ENCODE data around the gene CPXM2. TPM values are rescaled to one million over a fixed set of nuclear protein-coding genes. Genes with fewer than 3 reads are reported as not detected.

Gene CPXM2
- total RNA-seq, 3 donors from 2014 or later (not counting 1 experiment from before 2014, with no cell fraction given), result not detected

GRCh38 chr10:123855008-123855684 lies 36.5 kb downstream of the CPXM2 start:
- Mint-ChIP-seq H3K9me3 (no peaks in the 10 kb centered on the region), H3K27me3 (ENCODE audit: low read depth in 2 of 2) (peaks cover 19 to 41% of the 10 kb centered on the region in 2 donors), H3K4me1 (no peaks in the 10 kb centered on the region), H3K27ac (no peak overlapping the region), H3K4me3 (no peak overlapping the region), H3K36me3 (no peaks in the 10 kb centered on the region)
- ATAC-seq (no peak), DNase-seq (no peak)
- H3K27me3 ChIP-seq (ENCODE audit: control insufficient read depth, insufficient read depth, low read length), result no peaks in the 10 kb centered on the region
- 79% methylated on average over 7 of the region's 7 CpGs for WGBS (ENCODE audit: insufficient coverage)
- no peaks in the 10 kb centered on the region for H3K4me1 ChIP-seq (ENCODE audit: control insufficient read depth, insufficient read depth, low read length)
- TF ChIP-seq, protein P1, sequence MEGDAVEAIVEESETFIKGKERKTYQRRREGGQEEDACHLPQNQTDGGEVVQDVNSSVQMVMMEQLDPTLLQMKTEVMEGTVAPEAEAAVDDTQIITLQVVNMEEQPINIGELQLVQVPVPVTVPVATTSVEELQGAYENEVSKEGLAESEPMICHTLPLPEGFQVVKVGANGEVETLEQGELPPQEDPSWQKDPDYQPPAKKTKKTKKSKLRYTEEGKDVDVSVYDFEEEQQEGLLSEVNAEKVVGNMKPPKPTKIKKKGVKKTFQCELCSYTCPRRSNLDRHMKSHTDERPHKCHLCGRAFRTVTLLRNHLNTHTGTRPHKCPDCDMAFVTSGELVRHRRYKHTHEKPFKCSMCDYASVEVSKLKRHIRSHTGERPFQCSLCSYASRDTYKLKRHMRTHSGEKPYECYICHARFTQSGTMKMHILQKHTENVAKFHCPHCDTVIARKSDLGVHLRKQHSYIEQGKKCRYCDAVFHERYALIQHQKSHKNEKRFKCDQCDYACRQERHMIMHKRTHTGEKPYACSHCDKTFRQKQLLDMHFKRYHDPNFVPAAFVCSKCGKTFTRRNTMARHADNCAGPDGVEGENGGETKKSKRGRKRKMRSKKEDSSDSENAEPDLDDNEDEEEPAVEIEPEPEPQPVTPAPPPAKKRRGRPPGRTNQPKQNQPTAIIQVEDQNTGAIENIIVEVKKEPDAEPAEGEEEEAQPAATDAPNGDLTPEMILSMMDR (IDR thresholded peaks at IDR 0.05), result no peak
- H3K27ac ChIP-seq (ENCODE audit: low read length), result no peak overlapping the region
- intact Hi-C loops (cut with micrococcal nuclease), result no loop called here
- no peaks in the 10 kb centered on the region for H3K36me3 ChIP-seq (ENCODE audit: control insufficient read depth, insufficient read depth, low read length)
- H3K9me3 ChIP-seq (ENCODE audit: control insufficient read depth, insufficient read depth, low read length), result no peaks in the 10 kb centered on the region
- no peak overlapping the region for H3K4me3 ChIP-seq (ENCODE audit: low read length)

GRCh38 chr10:123854498-123854897 lies 37.1 kb downstream of the CPXM2 start:
- Histone ChIP-seq H3K27ac (ENCODE audit: low read length) (no peak overlapping the region), H3K4me3 (ENCODE audit: low read length) (no peak overlapping the region), H3K36me3 (ENCODE audit: control insufficient read depth, insufficient read depth, low read length) (no peaks in the 10 kb centered on the region), H3K27me3 (ENCODE audit: control insufficient read depth, insufficient read depth, low read length) (no peaks in the 10 kb centered on the region), H3K4me1 (ENCODE audit: control insufficient read depth, insufficient read depth, low read length) (no peaks in the 10 kb centered on the region), H3K9me3 (ENCODE audit: control insufficient read depth, insufficient read depth, low read length) (no peaks in the 10 kb centered on the region)
- DNase-seq (no peak), ATAC-seq (no peak)
- no peaks in the 10 kb centered on the region for H3K36me3 Mint-ChIP-seq
- H3K27ac Mint-ChIP-seq, result no peak overlapping the region
- no peak overlapping the region for H3K4me3 Mint-ChIP-seq
- 94% methylated on average over 5 of the region's 7 CpGs for WGBS (ENCODE audit: insufficient coverage)
- no peaks in the 10 kb centered on the region for H3K4me1 Mint-ChIP-seq
- intact Hi-C loops (cut with micrococcal nuclease), result no loop called here
- H3K27me3 Mint-ChIP-seq (ENCODE audit: low read depth in 2 of 2), result peaks cover 19 to 45% of the 10 kb centered on the region in 2 donors
- no peaks in the 10 kb centered on the region for H3K9me3 Mint-ChIP-seq
- TF ChIP-seq, protein P1 (IDR thresholded peaks at IDR 0.05), result no peak

DNA sequence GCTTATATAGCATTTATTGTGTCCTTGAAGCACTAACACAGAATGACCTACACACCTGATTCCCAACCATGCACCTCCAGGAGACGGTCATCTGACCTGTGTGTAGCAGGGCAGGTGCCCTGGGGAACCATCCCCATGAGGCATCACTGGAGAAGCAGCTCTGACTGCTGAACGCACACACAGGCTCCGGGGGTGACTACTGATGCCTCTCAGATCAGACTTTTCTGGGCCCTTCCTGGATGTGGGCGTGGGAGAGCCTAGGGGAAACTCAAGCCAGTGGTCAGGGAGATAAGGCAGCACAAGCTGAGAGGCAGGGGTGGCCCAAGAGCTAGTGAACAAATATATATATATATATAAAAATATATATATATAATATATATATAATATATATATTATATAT lies 37.6 kb downstream of the CPXM2 start:
- peaks cover 19 to 40% of the 10 kb centered on the region in 2 donors for H3K27me3 Mint-ChIP-seq (ENCODE audit: low read depth in 2 of 2)
- Histone ChIP-seq H3K27me3 (ENCODE audit: control insufficient read depth, insufficient read depth, low read length) (no peaks in the 10 kb centered on the region), H3K9me3 (ENCODE audit: control insufficient read depth, insufficient read depth, low read length) (no peaks in the 10 kb centered on the region), H3K4me3 (ENCODE audit: low read length) (no peak overlapping the region), H3K27ac (ENCODE audit: low read length) (no peak overlapping the region), H3K36me3 (ENCODE audit: control insufficient read depth, insufficient read depth, low read length) (no peaks in the 10 kb centered on the region), H3K4me1 (ENCODE audit: control insufficient read depth, insufficient read depth, low read length) (no peaks in the 10 kb centered on the region)
- TF ChIP-seq, protein P1 (IDR thresholded peaks at IDR 0.05), result no peak
- no peak for DNase-seq
- H3K4me1 Mint-ChIP-seq, result peaks cover 2 to 3% of the 10 kb centered on the region in 2 donors
- no peaks in the 10 kb centered on the region for H3K9me3 Mint-ChIP-seq
- H3K36me3 Mint-ChIP-seq, result no peaks in the 10 kb centered on the region
- ATAC-seq, result no peak
- no peak overlapping the region for H3K4me3 Mint-ChIP-seq
- WGBS (ENCODE audit: insufficient coverage), result 50% methylated on average over 4 of the region's 4 CpGs
- intact Hi-C loops (cut with micrococcal nuclease), result no loop called here
- H3K27ac Mint-ChIP-seq, result no peak overlapping the region
